ENCODE data around the gene ILF3. TPM values are rescaled to one million over a fixed set of nuclear protein-coding genes. Genes with fewer than 3 reads are reported as not detected.

Gene ILF3
- total and polyA plus RNA-seq, 2 donors (not counting 3 experiments of a cell fraction or from before 2014, with no cell fraction given), result 186 to 459 TPM

DNA sequence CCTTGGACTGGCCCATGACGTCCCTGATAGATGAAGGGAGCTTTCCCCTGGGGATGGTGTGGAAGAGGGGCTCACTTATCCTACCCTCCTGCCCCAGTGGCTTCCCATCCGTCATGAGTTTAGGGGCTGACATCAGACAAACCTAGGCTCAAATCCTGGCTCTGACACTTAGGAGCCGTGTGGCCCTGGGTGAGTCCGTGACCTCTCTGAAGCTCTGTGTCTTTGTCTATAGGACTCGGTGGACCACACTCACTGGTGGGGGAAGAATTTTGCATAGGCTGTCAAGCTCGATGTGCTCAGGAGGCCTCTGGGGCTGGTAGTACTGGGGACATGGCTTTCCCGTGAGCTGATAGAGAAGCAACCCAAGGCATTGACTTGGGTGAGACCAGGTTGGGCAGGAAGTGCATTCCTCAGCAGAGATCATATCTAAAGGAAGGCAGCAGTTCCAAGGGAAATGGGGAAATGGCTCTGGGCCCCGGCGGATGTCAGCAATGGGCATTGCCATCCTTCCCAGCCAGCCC, 49.6 kb upstream of the ILF3 start:
- no peaks in the 10 kb centered on the region for H3K36me3 ChIP-seq (ENCODE audit: control insufficient read depth in 2 of 2, extremely low read depth in 1 of 2, insufficient read depth in 2 of 2, low read length in 2 of 2)
- no peaks in the 10 kb centered on the region for H4K20me1 ChIP-seq (replicated peaks; ENCODE audit: control insufficient read depth, extremely low read depth, insufficient read depth, low read length)
- dilution Hi-C loops (cut with MboI; ENCODE audit: extremely low pct_ligation_motif_present, low sequenced_read_pairs) (no loop called here), intact Hi-C loops (cut with micrococcal nuclease) (loop anchor here (2.0 kb wide), 2 partner anchors 24 to 40 kb away; no protein-coding TSS in a partner anchor)
- DNase-seq (ENCODE audit: low read depth, low spot score) (peak; percentile 53), FAIRE-seq (peak; percentile 98)
- H3K9me1 ChIP-seq (replicated peaks; ENCODE audit: control insufficient read depth, extremely low read depth, insufficient read depth, low read length), result no peaks in the 10 kb centered on the region
- H3K4me3 ChIP-seq (replicated peaks in 1 of 3; ENCODE audit: insufficient read depth in 1 of 3, low read depth in 1 of 3, low read length in 3 of 3), result peak overlapping the region in 2 of 3 experiments; percentile 10 to 13
- TF ChIP-seq POLR2A (IDR thresholded peaks at IDR 0.05; ENCODE audit: low read depth, low read length) (no peak), POLR2AphosphoS5 (IDR thresholded peaks at IDR 0.05; ENCODE audit: insufficient read depth, low read depth, low read length) (peak; percentile 51), GATA2 (IDR thresholded peaks at IDR 0.05; ENCODE audit: insufficient read depth, insufficient read length, low read depth, low read length) (peak; percentile 97), MAX (IDR thresholded peaks at IDR 0.05; ENCODE audit: insufficient read depth, insufficient read length) (no peak)
- H3K4me2 ChIP-seq (ENCODE audit: insufficient read depth, low read length), result peak overlapping the region; percentile 72
- POLR2A ChIA-PET, result no interaction called here
- no TSS peak for BruUV-seq (replicated peaks)
- no peaks in the 10 kb centered on the region for H3K27me3 ChIP-seq (ENCODE audit: control insufficient read depth in 2 of 2, insufficient read depth in 2 of 2, low read length in 2 of 2)
- no peak overlapping the region for H2AFZ ChIP-seq (ENCODE audit: low read depth, low read length)
- CTCF ChIA-PET, result interaction anchor here (0.6 to 2.1 kb wide), 7 partner anchors 21 to 166 kb away, joined by 3 to 17 read pairs (median 4); partner anchors contain the start of gene SLC44A2
- peaks cover 25% of the 10 kb centered on the region for H3K4me1 ChIP-seq (ENCODE audit: control insufficient read depth, extremely low read depth, insufficient read depth, low read length)
- H3K9ac ChIP-seq (replicated peaks; ENCODE audit: extremely low read depth, insufficient read depth, low read length), result peak overlapping the region; percentile 86
- peaks cover 17% of the 10 kb centered on the region for H3K79me2 ChIP-seq (ENCODE audit: control insufficient read depth, insufficient read depth, low read length)
- peak overlapping the region; percentile 74 for H3K27ac ChIP-seq (ENCODE audit: insufficient read depth, low read depth, low read length)
- H3K9me3 ChIP-seq (replicated peaks; ENCODE audit: control insufficient read depth, insufficient read depth, low read length), result no peaks in the 10 kb centered on the region

DNA sequence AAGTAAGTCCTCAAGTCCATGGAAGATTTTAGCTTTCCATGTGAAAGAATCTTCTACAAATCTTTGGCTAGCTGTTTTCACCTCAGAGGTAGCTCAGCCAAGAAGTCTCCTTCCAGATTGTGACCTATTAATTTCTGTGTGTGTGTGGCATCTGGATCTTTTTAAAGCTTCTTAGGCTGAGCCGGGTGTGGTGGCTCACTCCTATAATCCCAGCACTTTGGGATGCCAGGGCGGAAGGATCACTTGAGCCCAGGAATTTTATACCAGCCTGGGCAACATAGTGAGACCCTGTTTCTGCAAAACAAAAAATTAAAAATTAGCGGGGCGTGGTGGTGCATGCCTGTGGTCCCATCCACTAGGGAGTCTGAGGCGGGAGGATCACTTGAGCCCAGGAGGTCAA, 42.2 kb upstream of the ILF3 start:
- ChIA-PET CTCF (interaction anchor here (0.8 to 2.1 kb wide), 5 partner anchors 11 to 88 kb away, joined by 3 to 17 read pairs (median 7); partner anchors contain the start of gene SLC44A2), POLR2A (no interaction called here)
- Histone ChIP-seq H2AFZ (ENCODE audit: low read depth, low read length) (no peak overlapping the region), H3K9me1 (replicated peaks; ENCODE audit: control insufficient read depth, extremely low read depth, insufficient read depth, low read length) (no peaks in the 10 kb centered on the region), H3K9ac (replicated peaks; ENCODE audit: extremely low read depth, insufficient read depth, low read length) (no peak overlapping the region), H3K27ac (ENCODE audit: insufficient read depth, low read depth, low read length) (no peak overlapping the region), H3K4me1 (ENCODE audit: control insufficient read depth, extremely low read depth, insufficient read depth, low read length) (no peaks in the 10 kb centered on the region), H3K4me2 (ENCODE audit: insufficient read depth, low read length) (no peak overlapping the region), H4K20me1 (replicated peaks; ENCODE audit: control insufficient read depth, extremely low read depth, insufficient read depth, low read length) (no peaks in the 10 kb centered on the region), H3K27me3 (ENCODE audit: control insufficient read depth in 2 of 2, insufficient read depth in 2 of 2, low read length in 2 of 2) (no peaks in the 10 kb centered on the region), H3K36me3 (ENCODE audit: control insufficient read depth in 2 of 2, extremely low read depth in 1 of 2, insufficient read depth in 2 of 2, low read length in 2 of 2) (no peaks in the 10 kb centered on the region), H3K79me2 (ENCODE audit: control insufficient read depth, insufficient read depth, low read length) (no peaks in the 10 kb centered on the region), H3K4me3 (replicated peaks in 1 of 3; ENCODE audit: insufficient read depth in 1 of 3, low read depth in 1 of 3, low read length in 3 of 3) (no peak overlapping the region), H3K9me3 (replicated peaks; ENCODE audit: control insufficient read depth, insufficient read depth, low read length) (no peaks in the 10 kb centered on the region)
- no TSS peak for BruUV-seq (replicated peaks)
- TF ChIP-seq EZH2 (IDR thresholded peaks at IDR 0.05; ENCODE audit: borderline replicate concordance, low read depth, low read length, severe bottlenecking), result no peak
- no peak for TF ChIP-seq MAX (IDR thresholded peaks at IDR 0.05; ENCODE audit: insufficient read depth, insufficient read length)
- no peak for TF ChIP-seq GATA2 (IDR thresholded peaks at IDR 0.05; ENCODE audit: insufficient read depth, insufficient read length, low read depth, low read length)
- intact Hi-C loops (cut with micrococcal nuclease) (no loop called here), dilution Hi-C loops (cut with MboI; ENCODE audit: extremely low pct_ligation_motif_present, low sequenced_read_pairs) (no loop called here)
- DNase-seq (ENCODE audit: low read depth, low spot score), result no peak
- FAIRE-seq, result no peak
